GM12801 (cell line): ENCODE results near the gene MIER2.

Source experiments
- TF ChIP-seq, protein P1 (sequence below): IDR thresholded peaks from one replicate; pipeline ENCODE4 v1.5.1; 2011; ENCODE audit warnings: control low read depth; ENCODE audit not compliant: insufficient read length; ENCODE audit errors: extremely low read depth

The MIER2 gene

DNA sequence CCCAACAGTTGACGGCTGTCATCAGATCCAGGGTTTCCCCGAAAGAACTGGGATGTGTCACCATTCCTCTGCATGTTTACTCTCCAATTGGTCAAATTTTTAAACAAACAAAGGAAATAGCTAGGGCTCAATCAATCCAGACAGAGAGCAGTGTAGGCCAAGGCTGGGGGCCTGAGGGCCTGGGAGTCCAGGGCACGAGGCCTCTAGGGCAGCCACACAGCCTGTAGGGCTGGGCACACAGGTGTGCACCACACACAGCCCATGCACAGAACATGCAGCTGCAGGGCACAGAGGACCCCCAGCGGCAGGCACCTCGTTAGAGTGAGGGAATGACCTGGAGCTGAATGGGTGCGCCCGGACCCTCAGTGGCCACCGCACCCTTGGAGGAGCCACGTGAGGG lies 9.5 kb downstream of the MIER2 start:
- TF ChIP-seq, protein P1, sequence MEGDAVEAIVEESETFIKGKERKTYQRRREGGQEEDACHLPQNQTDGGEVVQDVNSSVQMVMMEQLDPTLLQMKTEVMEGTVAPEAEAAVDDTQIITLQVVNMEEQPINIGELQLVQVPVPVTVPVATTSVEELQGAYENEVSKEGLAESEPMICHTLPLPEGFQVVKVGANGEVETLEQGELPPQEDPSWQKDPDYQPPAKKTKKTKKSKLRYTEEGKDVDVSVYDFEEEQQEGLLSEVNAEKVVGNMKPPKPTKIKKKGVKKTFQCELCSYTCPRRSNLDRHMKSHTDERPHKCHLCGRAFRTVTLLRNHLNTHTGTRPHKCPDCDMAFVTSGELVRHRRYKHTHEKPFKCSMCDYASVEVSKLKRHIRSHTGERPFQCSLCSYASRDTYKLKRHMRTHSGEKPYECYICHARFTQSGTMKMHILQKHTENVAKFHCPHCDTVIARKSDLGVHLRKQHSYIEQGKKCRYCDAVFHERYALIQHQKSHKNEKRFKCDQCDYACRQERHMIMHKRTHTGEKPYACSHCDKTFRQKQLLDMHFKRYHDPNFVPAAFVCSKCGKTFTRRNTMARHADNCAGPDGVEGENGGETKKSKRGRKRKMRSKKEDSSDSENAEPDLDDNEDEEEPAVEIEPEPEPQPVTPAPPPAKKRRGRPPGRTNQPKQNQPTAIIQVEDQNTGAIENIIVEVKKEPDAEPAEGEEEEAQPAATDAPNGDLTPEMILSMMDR, result no peak

DNA sequence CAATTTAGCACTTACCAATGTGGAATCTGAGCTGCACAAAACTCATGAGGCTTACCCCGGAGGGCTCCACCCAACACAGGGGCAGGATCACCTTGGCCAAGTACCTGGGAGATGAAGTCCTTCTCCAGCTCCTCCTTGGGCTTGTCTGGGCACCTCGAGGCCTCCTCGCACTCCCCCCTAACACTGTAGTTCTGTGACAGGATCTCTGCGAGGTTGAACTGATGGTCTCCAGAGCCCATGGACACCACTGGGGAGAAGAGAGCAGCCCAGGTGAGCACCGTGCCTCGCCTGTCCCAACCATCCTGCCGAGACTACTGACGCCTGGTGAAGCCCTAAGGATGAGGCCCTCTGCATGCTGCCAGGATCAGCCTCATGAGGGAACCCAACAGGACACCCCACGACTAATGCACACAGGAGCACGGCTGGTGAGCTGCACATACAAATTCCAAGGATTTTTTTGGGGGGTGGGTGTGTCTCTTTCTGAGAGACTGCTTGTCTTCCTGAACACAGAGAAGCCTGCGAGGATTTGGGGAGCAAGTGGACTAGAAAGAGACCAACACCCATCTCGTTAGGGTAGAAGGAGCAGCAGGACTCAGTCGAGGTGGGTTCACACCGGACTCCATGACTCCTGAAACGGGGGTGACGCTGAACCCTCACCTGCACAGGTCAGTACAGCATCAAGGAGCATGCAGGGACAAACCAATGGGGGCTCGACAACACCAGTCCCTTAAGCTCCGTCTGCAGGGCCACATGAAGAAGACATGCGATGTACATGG lies 10.1 kb downstream of the MIER2 start:
- TF ChIP-seq, protein P1, result no peak

DNA sequence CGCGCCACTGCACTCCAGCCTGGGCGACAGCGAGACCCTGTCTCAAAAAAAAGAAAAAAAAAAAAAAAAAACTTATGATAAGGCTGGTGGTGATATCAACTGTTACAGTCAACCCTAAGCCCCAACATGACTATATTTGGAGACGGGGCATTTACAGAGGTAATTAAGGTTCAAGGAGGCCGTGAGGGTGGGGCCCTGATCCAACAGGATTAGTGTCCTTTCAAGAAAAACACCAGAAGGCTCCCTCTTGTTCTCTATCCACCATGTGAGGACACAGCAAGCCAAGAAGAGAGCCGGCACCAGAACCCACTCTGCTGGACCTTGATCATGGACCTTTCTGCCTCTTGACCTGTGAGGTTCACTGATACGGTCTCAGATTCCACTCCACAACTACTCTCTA lies 14.1 kb downstream of the MIER2 start:
- TF ChIP-seq, protein P1, result no peak

DNA sequence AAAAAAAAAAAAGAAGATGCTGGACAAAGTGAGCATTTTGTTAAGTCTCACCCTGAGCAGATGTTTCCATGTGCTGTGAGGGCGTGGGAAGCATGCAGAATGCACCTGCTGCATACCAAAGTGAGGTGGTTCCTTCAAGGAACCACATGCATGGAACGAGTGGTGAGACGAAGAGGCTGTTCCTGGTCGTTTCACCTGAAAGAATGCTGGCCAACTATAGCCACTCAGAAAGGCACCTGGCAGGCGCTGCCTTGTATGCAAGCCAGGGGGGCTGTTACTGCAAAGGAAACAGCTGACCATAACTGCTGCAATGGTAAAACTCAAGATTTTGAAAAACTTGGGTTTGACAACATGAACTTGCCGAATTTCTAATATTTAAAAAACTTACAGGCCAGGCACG lies 14.7 kb downstream of the MIER2 start:
- TF ChIP-seq, protein P1, result no peak

DNA sequence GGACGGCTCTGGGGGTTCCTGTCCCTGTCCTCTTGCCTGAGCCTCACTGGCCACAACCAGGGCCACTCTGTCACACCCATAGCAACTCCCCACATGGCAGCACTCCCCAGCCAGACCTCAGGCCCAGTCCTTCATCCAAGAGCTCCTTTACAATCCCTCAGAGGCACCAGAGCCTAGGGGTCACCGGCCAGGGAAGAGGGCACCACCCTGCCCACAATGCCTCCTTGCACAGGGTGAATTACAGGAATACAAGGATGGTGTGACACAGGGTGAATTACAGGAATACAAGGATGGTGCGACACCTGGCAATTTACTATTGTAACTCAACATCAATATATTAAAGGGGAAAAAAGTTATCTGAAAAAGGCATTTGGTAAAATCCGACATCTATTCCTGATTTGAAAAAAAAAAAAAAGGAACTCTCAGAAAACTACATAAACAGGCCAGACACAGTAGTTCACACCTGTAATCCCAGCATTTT lies 16.5 kb downstream of the MIER2 start:
- TF ChIP-seq, protein P1, result no peak

DNA sequence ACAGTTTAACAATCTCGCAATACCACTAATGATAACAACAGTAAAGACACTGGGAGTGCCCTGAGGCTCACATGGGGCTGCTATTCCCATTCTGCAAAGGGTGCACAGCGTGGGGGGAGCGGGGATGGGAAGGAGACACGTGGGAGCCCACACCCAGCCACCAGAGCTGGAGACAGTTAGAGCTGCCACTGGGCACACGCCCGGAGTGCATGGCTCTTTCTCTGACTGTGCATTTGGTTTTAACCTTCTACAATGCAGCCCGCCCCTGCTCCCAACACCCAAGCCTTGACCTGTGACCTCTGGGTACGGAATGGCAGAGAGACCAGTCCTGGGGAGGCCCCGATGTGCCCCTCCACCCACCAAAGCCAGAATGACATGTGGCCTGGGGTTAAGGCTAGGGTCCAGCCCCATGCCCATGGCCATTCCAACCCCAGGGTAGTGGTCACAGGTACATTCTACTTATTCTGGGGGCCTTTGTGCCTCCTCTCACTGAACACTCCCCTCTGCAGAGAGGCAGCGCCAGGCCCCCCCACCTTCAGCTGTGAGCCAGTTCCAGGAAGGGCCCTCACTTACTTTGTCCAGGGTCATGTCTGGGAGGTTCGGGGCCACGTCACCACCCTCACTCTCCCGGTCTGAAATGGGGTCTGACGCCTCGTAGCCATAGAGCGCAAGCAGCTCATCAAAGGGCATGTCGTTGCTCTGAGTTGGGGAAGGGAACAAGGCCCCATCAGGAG lies 17.1 kb downstream of the MIER2 start:
- TF ChIP-seq, protein P1, result no peak

DNA sequence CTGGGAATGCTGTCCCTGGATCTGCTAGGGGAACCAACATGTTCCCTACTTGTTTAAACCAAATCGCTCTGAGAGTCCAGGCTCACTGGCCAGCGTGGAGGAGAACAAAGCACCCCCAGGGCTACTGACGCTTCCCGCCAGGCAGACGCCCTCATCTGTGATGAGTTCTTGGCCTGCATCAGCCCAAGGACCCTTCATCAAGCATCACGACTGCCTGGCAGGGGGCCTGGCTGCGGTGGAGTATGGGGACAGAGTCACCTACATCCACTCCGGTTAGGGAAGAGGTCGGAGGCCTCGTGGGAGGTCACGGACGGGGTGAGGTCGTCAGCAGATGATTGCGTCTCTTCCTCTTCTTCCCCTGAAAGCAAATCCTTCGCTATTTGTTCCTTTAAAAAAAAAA lies 17.7 kb downstream of the MIER2 start:
- TF ChIP-seq, protein P1, result no peak
